ENCODE results near the gene LTBP4. TPM values are rescaled to one million over a fixed set of nuclear protein-coding genes. Genes with fewer than 3 reads are reported as not detected.

LTBP4 gene
- total RNA-seq, 6 experiments from 2014 or later: 19.3 to 40.8 (median 34.4) TPM

DNA sequence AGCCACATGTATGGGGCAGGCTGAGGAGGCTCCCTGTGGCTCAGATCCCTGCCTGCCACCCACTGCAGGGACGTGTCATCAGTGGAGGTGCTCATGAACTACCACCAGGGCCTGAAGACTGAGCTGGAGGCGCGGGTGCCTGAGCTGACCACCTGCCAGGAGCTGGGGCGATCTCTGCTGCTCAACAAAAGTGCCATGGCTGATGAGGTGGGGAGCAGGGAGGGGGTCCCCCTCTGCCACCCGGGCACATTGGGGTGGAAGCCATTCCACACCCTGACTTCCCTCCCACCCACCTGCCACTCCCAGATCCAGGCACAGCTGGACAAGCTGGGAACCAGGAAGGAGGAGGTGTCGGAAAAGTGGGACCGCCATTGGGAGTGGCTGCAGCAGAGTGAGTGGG, 35.8 kb upstream of the LTBP4 start:
- 50% methylated on average over 2 of the region's 7 CpGs for WGBS (ENCODE audit: insufficient coverage, low coverage, low lambda C conversion rate, missing lambda C conversion rate)
- H3K4me1 ChIP-seq: peaks cover 0 to 11% (median 0%) of the 10 kb centered on the region in 4 donors
- no peak overlapping the region for H3K4me3 ChIP-seq
- H3K36me3 ChIP-seq: no peaks in the 10 kb centered on the region
- H3K27me3 ChIP-seq: peaks cover 0 to 10% of the 10 kb centered on the region in 2 donors
- DNase-seq (no peak), ATAC-seq (no peak)
- TF ChIP-seq, protein P1, sequence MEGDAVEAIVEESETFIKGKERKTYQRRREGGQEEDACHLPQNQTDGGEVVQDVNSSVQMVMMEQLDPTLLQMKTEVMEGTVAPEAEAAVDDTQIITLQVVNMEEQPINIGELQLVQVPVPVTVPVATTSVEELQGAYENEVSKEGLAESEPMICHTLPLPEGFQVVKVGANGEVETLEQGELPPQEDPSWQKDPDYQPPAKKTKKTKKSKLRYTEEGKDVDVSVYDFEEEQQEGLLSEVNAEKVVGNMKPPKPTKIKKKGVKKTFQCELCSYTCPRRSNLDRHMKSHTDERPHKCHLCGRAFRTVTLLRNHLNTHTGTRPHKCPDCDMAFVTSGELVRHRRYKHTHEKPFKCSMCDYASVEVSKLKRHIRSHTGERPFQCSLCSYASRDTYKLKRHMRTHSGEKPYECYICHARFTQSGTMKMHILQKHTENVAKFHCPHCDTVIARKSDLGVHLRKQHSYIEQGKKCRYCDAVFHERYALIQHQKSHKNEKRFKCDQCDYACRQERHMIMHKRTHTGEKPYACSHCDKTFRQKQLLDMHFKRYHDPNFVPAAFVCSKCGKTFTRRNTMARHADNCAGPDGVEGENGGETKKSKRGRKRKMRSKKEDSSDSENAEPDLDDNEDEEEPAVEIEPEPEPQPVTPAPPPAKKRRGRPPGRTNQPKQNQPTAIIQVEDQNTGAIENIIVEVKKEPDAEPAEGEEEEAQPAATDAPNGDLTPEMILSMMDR (IDR thresholded peaks at IDR 0.05): no peak
- no peak for TF ChIP-seq POLR2A (IDR thresholded peaks at IDR 0.05)
- H3K9me3 ChIP-seq: no peaks in the 10 kb centered on the region
- H3K27ac ChIP-seq: no peak overlapping the region
- intact Hi-C loops (cut with DNase I): no loop called here

DNA sequence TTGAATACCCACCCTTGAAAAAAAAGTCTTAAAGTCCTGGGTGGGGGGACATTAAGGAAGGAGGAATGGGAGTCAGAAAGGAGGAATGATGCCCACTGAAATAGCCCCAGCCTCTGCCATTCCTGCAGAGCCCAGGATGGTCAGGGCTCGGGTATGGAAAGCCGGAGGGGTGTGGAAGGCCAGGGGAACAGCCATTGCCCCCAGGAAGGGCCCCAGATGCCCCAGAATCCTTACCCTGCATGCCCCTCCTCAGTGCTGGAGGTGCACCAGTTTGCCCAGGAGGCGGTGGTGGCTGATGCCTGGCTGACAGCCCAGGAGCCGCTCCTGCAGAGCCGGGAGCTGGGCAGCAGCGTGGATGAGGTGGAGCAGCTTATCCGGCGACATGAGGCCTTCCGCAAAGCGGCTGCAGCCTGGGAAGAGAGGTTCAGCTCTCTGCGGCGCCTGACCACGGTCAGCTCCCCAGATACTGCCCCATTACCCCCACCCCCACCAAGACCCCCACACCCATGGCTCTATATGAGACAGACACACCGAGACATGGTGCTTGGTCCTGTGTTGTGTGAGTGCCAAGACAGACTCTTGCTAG, 35.2 kb upstream of the LTBP4 start:
- ATAC-seq: no peak
- H3K4me1 ChIP-seq: peaks cover 0 to 11% (median 0%) of the 10 kb centered on the region in 4 donors
- H3K4me3 ChIP-seq: no peak overlapping the region
- intact Hi-C loops (cut with DNase I): no loop called here
- TF ChIP-seq, protein P1 (IDR thresholded peaks at IDR 0.05): no peak
- no peak for TF ChIP-seq POLR2A (IDR thresholded peaks at IDR 0.05)
- no peaks in the 10 kb centered on the region for H3K9me3 ChIP-seq
- 85% methylated on average over 3 of the region's 14 CpGs for WGBS (ENCODE audit: insufficient coverage, low coverage, low lambda C conversion rate, missing lambda C conversion rate)
- no peaks in the 10 kb centered on the region for H3K36me3 ChIP-seq
- H3K27ac ChIP-seq: no peak overlapping the region
- peaks cover 0 to 10% of the 10 kb centered on the region in 2 donors for H3K27me3 ChIP-seq
- DNase-seq: no peak

- no peak overlapping the region for H3K27ac ChIP-seq
- intact Hi-C loops (cut with DNase I): no loop called here
- peaks cover 0 to 10% of the 10 kb centered on the region in 2 donors for H3K27me3 ChIP-seq
- TF ChIP-seq, protein P1 (IDR thresholded peaks at IDR 0.05): no peak
- no peak for TF ChIP-seq POLR2A (IDR thresholded peaks at IDR 0.05)
- no peaks in the 10 kb centered on the region for H3K9me3 ChIP-seq
- 24% methylated on average over 14 of the region's 20 CpGs for WGBS (ENCODE audit: insufficient coverage, low coverage, low lambda C conversion rate, missing lambda C conversion rate)
- no peak overlapping the region for H3K4me3 ChIP-seq
- ATAC-seq (no peak), DNase-seq (no peak)
- peaks cover 0 to 11% (median 0%) of the 10 kb centered on the region in 4 donors for H3K4me1 ChIP-seq
- no peaks in the 10 kb centered on the region for H3K36me3 ChIP-seq
Observed at GRCh38 chr19:40567040-40567749, 34.0 kb upstream of the LTBP4 start.

DNA sequence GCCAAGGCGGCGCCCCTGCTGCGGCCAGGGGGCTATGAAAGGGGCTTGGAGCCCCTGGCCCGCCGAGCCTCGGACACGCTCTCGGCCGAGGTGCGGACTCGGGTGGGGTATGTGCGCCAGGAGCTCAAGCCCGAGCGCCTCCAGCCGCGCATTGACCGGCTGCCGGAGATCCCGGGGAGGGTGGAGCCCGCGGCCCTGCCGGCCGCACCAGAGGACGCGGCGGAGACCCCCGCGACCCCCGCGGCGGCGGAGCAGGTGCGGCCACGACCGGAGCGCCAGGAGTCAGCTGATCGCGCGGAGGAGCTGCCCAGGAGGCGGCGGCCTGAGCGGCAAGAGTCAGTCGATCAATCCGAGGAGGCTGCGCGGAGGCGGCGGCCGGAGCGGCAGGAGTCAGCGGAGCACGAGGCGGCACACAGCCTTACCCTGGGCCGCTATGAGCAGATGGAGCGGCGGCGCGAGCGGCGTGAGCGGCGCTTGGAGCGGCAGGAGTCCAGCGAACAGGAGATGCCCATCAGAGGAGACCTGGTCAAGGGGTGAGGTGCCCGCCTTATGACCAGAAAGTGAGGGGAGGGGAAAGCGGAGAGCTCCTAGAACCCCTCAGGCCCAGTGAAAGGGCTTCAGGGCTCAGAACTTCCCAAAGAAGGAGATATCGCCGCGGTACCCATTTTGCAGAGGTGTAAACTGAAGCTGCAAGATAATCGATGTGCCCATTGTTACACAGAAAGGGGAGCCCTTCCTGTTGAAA, 33.2 kb upstream of the LTBP4 start:
- no peaks in the 10 kb centered on the region for H3K9me3 ChIP-seq
- WGBS (ENCODE audit: insufficient coverage, low coverage, low lambda C conversion rate, missing lambda C conversion rate): 15% methylated on average over 5 of the region's 70 CpGs
- H3K27me3 ChIP-seq: peaks cover 0 to 10% of the 10 kb centered on the region in 2 donors
- intact Hi-C loops (cut with DNase I): no loop called here
- H3K27ac ChIP-seq: no peak overlapping the region
- peaks cover 0 to 11% (median 0%) of the 10 kb centered on the region in 4 donors for H3K4me1 ChIP-seq
- TF ChIP-seq POLR2A (IDR thresholded peaks at IDR 0.05): no peak
- TF ChIP-seq, protein P1 (IDR thresholded peaks at IDR 0.05): no peak
- no peak for ATAC-seq
- no peak overlapping the region for H3K4me3 ChIP-seq
- no peaks in the 10 kb centered on the region for H3K36me3 ChIP-seq
- no peak for DNase-seq
